Activated CD4-positive, alpha-beta T cell treated with anti-CD3 and anti-CD28 coated beads for 36 hours (primary cell): ENCODE measurements around the gene CRB2. TPM values are rescaled to one million over a fixed set of nuclear protein-coding genes. Genes with fewer than 3 reads are reported as not detected.

Experiments
- ATAC-seq: fragments of 200-7000 bp; cut with Tn5 transposase; one replicate; pipeline ENCODE4 v1.10.0; 2021; ENCODE audit warnings: mild to moderate bottlenecking, moderate library complexity
- CTCF ChIA-PET: fragments of 350-600 bp; sonication (Branson Sonifier 250); formaldehyde crosslinking; loops from one replicate; lab custom pipeline; 2021; ENCODE audit warnings: antibody characterized with exemption; lab: Charles Lee
- POLR2A ChIA-PET: fragments of 350-600 bp; sonication (Branson Sonifier 250); formaldehyde crosslinking; loops from one replicate; lab custom pipeline; 2021; ENCODE audit warnings: antibody characterized with exemption, inconsistent platforms; lab: Charles Lee
- DNase-seq: peaks from one replicate; pipeline ENCODE4 v3.0.0-alpha.2; 2020
- H3K27ac Mint-ChIP-seq: one replicate; pipeline ENCODE4 v1.8.0; 2021; ENCODE audit warnings: mixed read lengths
- H3K27me3 Mint-ChIP-seq: one replicate; pipeline ENCODE4 v1.8.0; 2021; ENCODE audit warnings: mixed read lengths
- H3K36me3 Mint-ChIP-seq: one replicate; pipeline ENCODE4 v1.8.0; 2021; ENCODE audit warnings: low read depth, mixed read lengths
- H3K4me1 Mint-ChIP-seq: one replicate; pipeline ENCODE4 v1.8.0; 2021; ENCODE audit warnings: mixed read lengths
- H3K4me3 Mint-ChIP-seq: one replicate; pipeline ENCODE4 v1.8.0; 2021; ENCODE audit warnings: mild to moderate bottlenecking, moderate library complexity, mixed read lengths
- H3K9me3 Mint-ChIP-seq: one replicate; pipeline ENCODE4 v1.8.0; 2021; ENCODE audit warnings: low read depth, mixed read lengths
- intact Hi-C, 2 experiments: fragments of 100-400 bp; cut with DNase I in 1 of 2; cut with micrococcal nuclease in 1 of 2; formaldehyde crosslinking; loops; one replicate each; pipeline versions ENCODE4 v1.14.2 to v1.15.1; 2022 to 2024; cut with DNase I, micrococcal nuclease
- total RNA-seq, 2 experiments: library from RNA; stranded (reverse); gene quantifications; one replicate each; pipeline ENCODE4 v1.2.3, GENCODE V29; 2021

Gene CRB2
- total RNA-seq, 2 experiments from 2014 or later: not detected

- H3K4me3 Mint-ChIP-seq: no peak overlapping the region
- no peaks in the 10 kb centered on the region for H3K36me3 Mint-ChIP-seq
- no peak overlapping the region for H3K27ac Mint-ChIP-seq
- ATAC-seq: no peak
- peaks cover 16% of the 10 kb centered on the region for H3K4me1 Mint-ChIP-seq
- ChIA-PET POLR2A (no interaction called here), CTCF (interaction anchor here (0.6 kb wide), 1 partner anchor 82 kb away, joined by 3 read pairs; no protein-coding TSS in a partner anchor)
- H3K9me3 Mint-ChIP-seq: no peaks in the 10 kb centered on the region
- intact Hi-C loops: no loop called here
- H3K27me3 Mint-ChIP-seq: no peaks in the 10 kb centered on the region
- DNase-seq: no peak
These were observed 2.3 kb downstream of the CRB2 start for GRCh38 chr9:123358181-123358905.

GRCh38 chr9:123359106-123359505 lies 3.1 kb downstream of the CRB2 start:
- ATAC-seq (no peak), DNase-seq (no peak)
- Mint-ChIP-seq H3K9me3 (no peaks in the 10 kb centered on the region), H3K36me3 (no peaks in the 10 kb centered on the region), H3K4me3 (no peak overlapping the region), H3K27me3 (no peaks in the 10 kb centered on the region), H3K27ac (no peak overlapping the region), H3K4me1 (peaks cover 16% of the 10 kb centered on the region)
- ChIA-PET CTCF (interaction anchor here (0.6 to 1.5 kb wide), 3 partner anchors 10 to 278 kb away, joined by 3 to 9 read pairs (median 4); no protein-coding TSS in a partner anchor), POLR2A (no interaction called here)
- intact Hi-C loops: no loop called here

GRCh38 chr9:123359546-123359945 lies 3.5 kb downstream of the CRB2 start:
- intact Hi-C loops: no loop called here
- no peak for DNase-seq
- H3K27me3 Mint-ChIP-seq: no peaks in the 10 kb centered on the region
- H3K4me1 Mint-ChIP-seq: peaks cover 16% of the 10 kb centered on the region
- ChIA-PET CTCF (interaction anchor here (1.4 to 1.5 kb wide), 2 partner anchors 10 to 278 kb away, joined by 4 to 9 read pairs; no protein-coding TSS in a partner anchor), POLR2A (no interaction called here)
- ATAC-seq: no peak
- no peak overlapping the region for H3K4me3 Mint-ChIP-seq
- no peak overlapping the region for H3K27ac Mint-ChIP-seq
- no peaks in the 10 kb centered on the region for H3K36me3 Mint-ChIP-seq
- H3K9me3 Mint-ChIP-seq: no peaks in the 10 kb centered on the region

GRCh38 chr9:123360161-123361085 lies 4.4 kb downstream of the CRB2 start:
- ATAC-seq: peak; percentile 52
- no peaks in the 10 kb centered on the region for H3K36me3 Mint-ChIP-seq
- peaks cover 16% of the 10 kb centered on the region for H3K4me1 Mint-ChIP-seq
- no peak overlapping the region for H3K4me3 Mint-ChIP-seq
- intact Hi-C loops: no loop called here
- peaks cover 2% of the 10 kb centered on the region for H3K27me3 Mint-ChIP-seq
- no peak overlapping the region for H3K27ac Mint-ChIP-seq
- POLR2A ChIA-PET: no interaction called here
- H3K9me3 Mint-ChIP-seq: no peaks in the 10 kb centered on the region
- DNase-seq: peak; percentile 65
- CTCF ChIA-PET: interaction anchor here (0.6 to 1.5 kb wide), 3 partner anchors 11 to 590 kb away, joined by 3 to 9 read pairs (median 4); no protein-coding TSS in a partner anchor

- Mint-ChIP-seq H3K36me3 (no peaks in the 10 kb centered on the region), H3K27me3 (peaks cover 5% of the 10 kb centered on the region), H3K4me1 (peaks cover 16% of the 10 kb centered on the region), H3K4me3 (no peak overlapping the region), H3K27ac (no peak overlapping the region), H3K9me3 (no peaks in the 10 kb centered on the region)
- ATAC-seq (no peak), DNase-seq (no peak)
- CTCF ChIA-PET: interaction anchor here (0.6 kb wide), 2 partner anchors 326 to 589 kb away, joined by 3 read pairs; no protein-coding TSS in a partner anchor
- POLR2A ChIA-PET: no interaction called here
- intact Hi-C loops: no loop called here
These were observed 5.2 kb downstream of the CRB2 start for GRCh38 chr9:123361086-123361730.

- peaks cover 16% of the 10 kb centered on the region for H3K4me1 Mint-ChIP-seq
- H3K9me3 Mint-ChIP-seq: no peaks in the 10 kb centered on the region
- ATAC-seq: no peak
- intact Hi-C loops: no loop called here
- POLR2A ChIA-PET: no interaction called here
- peaks cover 5% of the 10 kb centered on the region for H3K27me3 Mint-ChIP-seq
- H3K27ac Mint-ChIP-seq: no peak overlapping the region
- CTCF ChIA-PET: interaction anchor here (0.6 kb wide), 1 partner anchor 327 kb away, joined by 3 read pairs; no protein-coding TSS in a partner anchor
- no peak for DNase-seq
- no peak overlapping the region for H3K4me3 Mint-ChIP-seq
- no peaks in the 10 kb centered on the region for H3K36me3 Mint-ChIP-seq
These were observed 5.9 kb downstream of the CRB2 start for GRCh38 chr9:123361731-123362510.

- H3K27ac Mint-ChIP-seq: no peak overlapping the region
- no peak for DNase-seq
- no peak for ATAC-seq
- H3K27me3 Mint-ChIP-seq: peaks cover 8% of the 10 kb centered on the region
- intact Hi-C loops: no loop called here
- no peaks in the 10 kb centered on the region for H3K36me3 Mint-ChIP-seq
- H3K4me1 Mint-ChIP-seq: peaks cover 16% of the 10 kb centered on the region
- H3K9me3 Mint-ChIP-seq: no peaks in the 10 kb centered on the region
- H3K4me3 Mint-ChIP-seq: no peak overlapping the region
- CTCF ChIA-PET: interaction anchor here (1.0 kb wide), 2 partner anchors 9 to 598 kb away, joined by 3 read pairs; no protein-coding TSS in a partner anchor
- POLR2A ChIA-PET: no interaction called here
These were observed 6.9 kb downstream of the CRB2 start for GRCh38 chr9:123362856-123363255.

- H3K27me3 Mint-ChIP-seq: peaks cover 10% of the 10 kb centered on the region
- POLR2A ChIA-PET: no interaction called here
- DNase-seq (no peak), ATAC-seq (no peak)
- H3K4me1 Mint-ChIP-seq: peaks cover 8% of the 10 kb centered on the region
- intact Hi-C loops: no loop called here
- no peaks in the 10 kb centered on the region for H3K9me3 Mint-ChIP-seq
- H3K36me3 Mint-ChIP-seq: no peaks in the 10 kb centered on the region
- CTCF ChIA-PET: interaction anchor here (0.8 kb wide), 1 partner anchor 1295 kb away, joined by 3 read pairs; no protein-coding TSS in a partner anchor
- no peak overlapping the region for H3K27ac Mint-ChIP-seq
- no peak overlapping the region for H3K4me3 Mint-ChIP-seq
These were observed 8.3 kb downstream of the CRB2 start for GRCh38 chr9:123364241-123364824.

GRCh38 chr9:123365287-123365880 lies 9.4 kb downstream of the CRB2 start:
- intact Hi-C loops: no loop called here
- ChIA-PET CTCF (no interaction called here), POLR2A (no interaction called here)
- no peak for DNase-seq
- no peak overlapping the region for H3K27ac Mint-ChIP-seq
- H3K9me3 Mint-ChIP-seq: no peaks in the 10 kb centered on the region
- peaks cover 13% of the 10 kb centered on the region for H3K27me3 Mint-ChIP-seq
- H3K4me1 Mint-ChIP-seq: no peaks in the 10 kb centered on the region
- ATAC-seq: no peak
- H3K36me3 Mint-ChIP-seq: no peaks in the 10 kb centered on the region
- H3K4me3 Mint-ChIP-seq: no peak overlapping the region

- Mint-ChIP-seq H3K27me3 (peaks cover 13% of the 10 kb centered on the region), H3K27ac (no peak overlapping the region), H3K9me3 (no peaks in the 10 kb centered on the region), H3K36me3 (no peaks in the 10 kb centered on the region), H3K4me1 (no peaks in the 10 kb centered on the region), H3K4me3 (no peak overlapping the region)
- DNase-seq: no peak
- intact Hi-C loops: no loop called here
- ChIA-PET CTCF (interaction anchor here (0.6 kb wide), 1 partner anchor 176 kb away, joined by 4 read pairs; no protein-coding TSS in a partner anchor), POLR2A (no interaction called here)
- ATAC-seq: no peak
These were observed 10.0 kb downstream of the CRB2 start for GRCh38 chr9:123365881-123366528.
